Breast epithelium (tissue), 4 donors: ENCODE measurements around the gene CCNDBP1. TPM values are rescaled to one million over a fixed set of nuclear protein-coding genes. Genes with fewer than 3 reads are reported as not detected.
A peak's percentile ranks its signal among the peaks of the same experiment; 100 is the strongest.
"Not testable (repeated sequence)": the region's sequence is repeated elsewhere in the genome, so short reads cannot be mapped to it uniquely, and the experiment has no call there.

ENCODE experiments used
- DNase-seq, 2 donors: peaks; one replicate each; pipeline ENCODE4 v3.0.0-alpha.2; 2019; ENCODE audit warnings: low spot score in 2 of 2
- H3K27ac ChIP-seq, 2 donors: fragments of 200-600 bp; sonication (generic) in 1 of 2; one replicate each; pipeline ENCODE4 v1.5.1; 2016 to 2019; ENCODE audit warnings: mild to moderate bottlenecking in 1 of 2
- H3K27me3 ChIP-seq, 2 donors: fragments of 200-600 bp; sonication (generic) in 1 of 2; one replicate each; pipeline versions ENCODE4 v1.5.1 to v1.6.0; 2017 to 2019; ENCODE audit warnings: control low read depth in 1 of 2, mild to moderate bottlenecking in 1 of 2
- H3K36me3 ChIP-seq: fragments of 200-600 bp; one replicate; pipeline ENCODE4 v1.5.1; 2019
- H3K4me1 ChIP-seq, 2 donors: fragments of 200-600 bp; sonication (generic); one replicate each; pipeline ENCODE4 v1.5.1; 2016 to 2019; ENCODE audit warnings: control low read depth in 1 of 2
- H3K4me3 ChIP-seq, 3 donors: fragments of 200-600 bp; sonication (generic); 1 replicate in 2 of 3; 2 replicates in 1 of 3; pipeline ENCODE4 v1.5.1; 2016 to 2019; ENCODE audit warnings: mild to moderate bottlenecking in 3 of 3, moderate library complexity in 2 of 3
- H3K9me3 ChIP-seq, 2 donors: fragments of 200-600 bp; sonication (generic) in 1 of 2; one replicate each; pipeline ENCODE4 v1.5.1; 2016 to 2019; ENCODE audit warnings: control low read depth in 1 of 2
- CTCF ChIP-seq, 3 donors: fragments of 450-650 bp; IDR thresholded peaks; one replicate each; pipeline ENCODE4 v1.5.1; 2016 to 2017; ENCODE audit warnings: antibody characterized with exemption in 3 of 3, mild to moderate bottlenecking in 3 of 3, moderate library complexity in 3 of 3
- POLR2A ChIP-seq: fragments of 450-650 bp; IDR thresholded peaks from one replicate; pipeline ENCODE4 v1.6.1; 2016; ENCODE audit warnings: antibody characterized with exemption, mild to moderate bottlenecking, moderate library complexity
- POLR2AphosphoS5 ChIP-seq, 3 donors: sonication (generic); formaldehyde crosslinking; IDR thresholded peaks; one replicate each; pipeline ENCODE4 v1.6.1; 2017; ENCODE audit warnings: antibody characterized with exemption in 3 of 3
- intact Hi-C: fragments of 100-400 bp; cut with DNase I; formaldehyde crosslinking; loops from one replicate; pipeline ENCODE4 v1.15.1; 2023; ENCODE audit warnings: low total_unique reads
- total RNA-seq, 3 donors: library from RNA; depleted of rRNA; stranded (reverse); fragments of >200 nt; gene quantifications; one replicate each; pipeline ENCODE4 v1.1.0, GENCODE V29; 2016

CCNDBP1 gene
- total RNA-seq, 3 donors from 2014 or later = 90.1 to 179 (median 106) TPM

GRCh38 chr15:43225201-43225949 is 40.2 kb downstream of the CCNDBP1 start:
- H3K27ac ChIP-seq = no peak overlapping the region
- no peaks in the 10 kb centered on the region for H3K36me3 ChIP-seq
- H3K27me3 ChIP-seq = no peaks in the 10 kb centered on the region
- TF ChIP-seq POLR2A (no peak), CTCF (IDR thresholded peaks at IDR 0.05) (peak in 2 of 3 donors; percentile 63 to 77)
- H3K4me1 ChIP-seq = no peaks in the 10 kb centered on the region
- intact Hi-C loops = no loop called here
- no peak overlapping the region for H3K4me3 ChIP-seq
- no peak for DNase-seq
- no peaks in the 10 kb centered on the region for H3K9me3 ChIP-seq

- H3K36me3 ChIP-seq, H3K27me3 ChIP-seq, H3K9me3 ChIP-seq, H3K4me3 ChIP-seq, intact Hi-C loops, DNase-seq, H3K27ac ChIP-seq, H3K4me1 ChIP-seq: not testable (repeated sequence)
These were observed 40.7 kb downstream of the CCNDBP1 start for GRCh38 chr15:43225950-43226255.

- Histone ChIP-seq H3K27me3 (no peaks in the 10 kb centered on the region), H3K9me3 (no peaks in the 10 kb centered on the region), H3K36me3 (no peaks in the 10 kb centered on the region), H3K4me1 (no peaks in the 10 kb centered on the region), H3K27ac (no peak overlapping the region), H3K4me3 (no peak overlapping the region)
- TF ChIP-seq POLR2AphosphoS5 (IDR thresholded peaks at IDR 0.05) (no peak), POLR2A (no peak), CTCF (IDR thresholded peaks at IDR 0.05) (no peak)
- DNase-seq = no peak
- intact Hi-C loops = no loop called here
These were observed 41.5 kb downstream of the CCNDBP1 start for GRCh38 chr15:43226436-43227305.

- Histone ChIP-seq H3K27me3 (no peaks in the 10 kb centered on the region), H3K9me3 (no peaks in the 10 kb centered on the region), H3K36me3 (no peaks in the 10 kb centered on the region), H3K4me1 (no peaks in the 10 kb centered on the region), H3K4me3 (no peak overlapping the region), H3K27ac (peak overlapping the region; percentile 4 to 67)
- TF ChIP-seq CTCF (IDR thresholded peaks at IDR 0.05) (no peak), POLR2A (no peak), POLR2AphosphoS5 (IDR thresholded peaks at IDR 0.05) (no peak)
- intact Hi-C loops = loop anchor here (5.0 kb wide), 1 partner anchor 47 kb away; no protein-coding TSS in a partner anchor
- DNase-seq = no peak
These were observed 44.8 kb downstream of the CCNDBP1 start for GRCh38 chr15:43229977-43230376.

- Histone ChIP-seq H3K4me3 (no peak overlapping the region), H3K4me1 (no peaks in the 10 kb centered on the region), H3K9me3 (no peaks in the 10 kb centered on the region), H3K27me3 (no peaks in the 10 kb centered on the region), H3K36me3 (no peaks in the 10 kb centered on the region), H3K27ac (peak overlapping the region; percentile 66 to 67)
- no peak for TF ChIP-seq POLR2A
- TF ChIP-seq CTCF (IDR thresholded peaks at IDR 0.05) = no peak
- no peak for TF ChIP-seq POLR2AphosphoS5 (IDR thresholded peaks at IDR 0.05)
- no peak for DNase-seq
- intact Hi-C loops = loop anchor here (5.0 kb wide), 1 partner anchor 47 kb away; no protein-coding TSS in a partner anchor
These were observed 45.5 kb downstream of the CCNDBP1 start for GRCh38 chr15:43230640-43231115.
